ENCODE results near the gene ADAMTSL2. TPM values are rescaled to one million over a fixed set of nuclear protein-coding genes. Genes with fewer than 3 reads are reported as not detected.
A peak's percentile ranks its signal among the peaks of the same experiment; 100 is the strongest.

Gene ADAMTSL2
- total and polyA plus RNA-seq, 5 experiments from 2014 or later: 0.03 to 0.66 (median 0.29) TPM; not detected in 1

DNA sequence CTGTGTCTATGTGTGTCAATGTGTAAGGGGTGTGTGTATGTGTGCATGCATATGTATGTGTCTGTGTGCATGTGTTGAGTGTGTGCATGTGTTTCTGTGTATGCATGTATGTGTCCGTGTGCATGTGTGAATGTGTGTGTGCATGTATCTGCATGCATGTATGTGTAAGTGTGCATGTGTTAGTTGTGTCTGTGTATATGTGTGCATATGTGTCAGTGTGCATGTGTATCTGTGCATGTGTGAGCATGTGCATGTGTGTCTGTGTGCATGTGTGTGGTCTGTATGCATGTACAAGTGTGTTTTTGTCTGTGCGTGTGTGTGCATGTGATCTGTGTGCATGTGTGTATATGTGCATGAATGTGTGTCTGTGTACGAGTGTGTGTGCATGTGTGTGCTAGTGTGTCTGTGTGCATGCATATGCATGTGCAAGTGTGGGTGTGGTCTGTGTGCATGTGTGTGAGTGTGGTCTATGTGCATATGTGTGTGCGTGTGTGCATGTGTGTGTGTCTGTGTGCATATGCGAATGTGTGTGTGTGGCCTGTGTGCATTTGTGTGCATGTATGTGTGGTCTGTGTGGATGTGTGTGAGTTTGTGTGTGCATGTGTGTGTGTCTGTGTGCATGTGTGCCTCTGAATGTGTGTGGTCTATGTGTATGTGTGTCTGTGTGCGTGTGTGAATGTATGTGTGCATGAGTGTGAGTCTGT lies 65.1 kb downstream of the ADAMTSL2 start:
- Mint-ChIP-seq H3K4me3 (no peak overlapping the region), H3K36me3 (peaks cover 0 to 10% (median 6%) of the 10 kb centered on the region in 3 donors), H3K27ac (no peak overlapping the region), H3K4me1 (peaks cover 0 to 8% (median 5%) of the 10 kb centered on the region in 4 donors), H3K9me3 (peaks cover 0 to 23% (median 11%) of the 10 kb centered on the region in 9 donors), H3K27me3 (peaks cover 0 to 5% (median 4%) of the 10 kb centered on the region in 5 donors)
- ATAC-seq: no peak
- POLR2A ChIA-PET: no interaction called here
- peak in 1 of 10 donors; percentile 9 for DNase-seq

DNA sequence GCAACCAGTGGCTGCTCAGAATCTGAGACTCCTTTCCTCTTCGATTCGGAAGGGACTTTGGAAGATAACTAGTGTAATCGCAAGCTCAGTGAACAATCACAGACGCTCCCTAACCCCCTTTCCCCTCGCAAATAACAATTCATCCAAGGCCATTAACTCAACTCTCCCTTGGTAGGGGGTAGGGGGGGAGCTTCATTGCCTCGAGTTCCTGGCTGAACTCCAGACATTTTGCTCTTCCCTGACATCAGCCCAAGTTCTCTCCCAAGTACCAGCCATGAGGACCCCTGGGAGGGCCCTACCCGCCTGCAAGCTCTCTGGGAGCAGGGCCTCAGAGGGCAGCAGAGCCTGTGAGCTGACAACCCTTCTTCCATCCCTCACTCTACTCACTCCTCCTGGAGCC lies 66.2 kb downstream of the ADAMTSL2 start:
- POLR2A ChIA-PET: no interaction called here
- no peak for DNase-seq
- H3K4me1 Mint-ChIP-seq: peaks cover 0 to 14% (median 10%) of the 10 kb centered on the region in 4 donors
- H3K9me3 Mint-ChIP-seq: peaks cover 0 to 22% (median 11%) of the 10 kb centered on the region in 9 donors
- H3K36me3 Mint-ChIP-seq: peaks cover 0 to 10% (median 6%) of the 10 kb centered on the region in 3 donors
- H3K27me3 Mint-ChIP-seq: peaks cover 0 to 5% (median 2%) of the 10 kb centered on the region in 5 donors
- no peak overlapping the region for H3K4me3 Mint-ChIP-seq
- H3K27ac Mint-ChIP-seq: no peak overlapping the region
- ATAC-seq: no peak

GRCh38 chr9:133601746-133602145 lies 67.2 kb downstream of the ADAMTSL2 start:
- Mint-ChIP-seq H3K4me3 (no peak overlapping the region), H3K4me1 (peaks cover 0 to 14% (median 10%) of the 10 kb centered on the region in 4 donors), H3K9me3 (peaks cover 0 to 16% (median 9%) of the 10 kb centered on the region in 9 donors), H3K36me3 (peaks cover 0 to 10% (median 6%) of the 10 kb centered on the region in 3 donors), H3K27me3 (peaks cover 0 to 10% (median 2%) of the 10 kb centered on the region in 5 donors), H3K27ac (no peak overlapping the region)
- POLR2A ChIA-PET: no interaction called here
- peak in 1 of 10 donors; percentile 47 for DNase-seq
- ATAC-seq: no peak

- POLR2A ChIA-PET: no interaction called here
- DNase-seq (peak in 1 of 10 donors; percentile 30), ATAC-seq (no peak)
- Mint-ChIP-seq H3K4me3 (no peak overlapping the region), H3K9me3 (peaks cover 0 to 11% (median 4%) of the 10 kb centered on the region in 9 donors), H3K27me3 (peaks cover 0 to 16% (median 2%) of the 10 kb centered on the region in 5 donors), H3K27ac (no peak overlapping the region), H3K36me3 (peaks cover 0 to 5% (median 2%) of the 10 kb centered on the region in 3 donors), H3K4me1 (peaks cover 0 to 14% (median 10%) of the 10 kb centered on the region in 4 donors)
Observed at GRCh38 chr9:133602277-133602676, 67.8 kb downstream of the ADAMTSL2 start.

DNA sequence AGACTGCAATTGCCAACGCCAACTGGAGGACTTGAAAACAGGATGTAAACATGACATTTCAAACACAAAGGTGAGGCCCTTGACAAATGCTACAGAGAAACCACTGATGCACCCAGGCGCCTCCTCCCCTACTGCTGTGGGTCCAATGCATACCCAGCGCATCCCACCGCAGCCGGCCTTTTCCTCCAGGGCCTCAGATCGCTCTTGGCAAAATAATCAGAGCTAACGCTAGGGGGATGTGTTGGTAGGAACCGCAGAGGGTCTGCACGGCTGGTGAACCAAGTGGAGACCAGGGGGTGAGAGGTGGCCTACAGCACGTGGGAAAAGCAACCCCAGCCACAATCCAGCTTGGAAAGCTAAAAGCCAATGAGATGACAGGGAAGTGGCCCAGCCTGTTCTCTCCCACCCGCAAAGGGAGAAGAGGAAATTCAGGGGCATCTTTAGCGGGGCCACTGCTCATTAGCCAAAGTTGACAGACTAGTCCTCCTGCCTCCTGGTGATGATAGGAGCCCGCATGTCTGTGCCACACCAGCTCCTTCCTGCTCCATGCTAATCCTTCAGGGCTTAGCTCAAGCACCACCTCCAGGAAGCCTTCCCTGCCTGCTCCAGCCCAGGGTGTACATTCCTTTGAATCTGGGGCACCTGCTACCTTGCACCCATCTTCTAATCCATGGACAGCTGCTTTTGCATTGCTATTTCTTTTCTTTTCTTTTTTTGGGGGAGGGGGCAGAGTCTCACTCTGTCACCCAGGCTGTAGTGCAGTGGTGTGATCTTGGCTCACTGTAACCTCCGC lies 68.8 kb downstream of the ADAMTSL2 start:
- Mint-ChIP-seq H3K27ac (no peak overlapping the region), H3K4me1 (peaks cover 0 to 14% (median 10%) of the 10 kb centered on the region in 4 donors)
- POLR2A ChIA-PET: no interaction called here

DNA sequence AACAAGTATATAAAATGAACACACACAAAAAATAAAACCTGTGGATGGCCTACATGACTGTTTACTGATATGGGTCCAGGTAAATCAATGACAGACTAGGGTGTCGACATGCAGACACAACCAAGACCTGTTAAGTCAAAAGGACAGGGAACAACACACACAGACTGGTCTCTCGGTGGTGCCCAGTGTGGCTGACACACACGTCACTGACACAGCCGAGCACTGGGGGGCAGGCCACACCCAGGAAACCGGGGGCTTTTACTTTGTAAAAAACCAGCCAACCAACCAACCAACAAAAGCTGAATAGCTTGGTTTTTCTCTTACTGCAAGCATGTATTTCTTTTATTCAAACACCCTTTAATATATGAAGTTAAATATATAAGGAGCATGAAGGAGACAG lies 69.7 kb downstream of the ADAMTSL2 start:
- H3K4me1 Mint-ChIP-seq: peaks cover 1 to 14% (median 10%) of the 10 kb centered on the region in 4 donors

More for the DNA sequence above, 68.8 kb downstream of the ADAMTSL2 start:
- ATAC-seq (no peak), DNase-seq (peak in 1 of 10 donors; percentile 44)
- H3K27me3 Mint-ChIP-seq: peaks cover 0 to 26% (median 6%) of the 10 kb centered on the region in 5 donors
- H3K4me3 Mint-ChIP-seq: no peak overlapping the region
- peaks cover 0 to 5% (median 0%) of the 10 kb centered on the region in 9 donors for H3K9me3 Mint-ChIP-seq
- H3K36me3 Mint-ChIP-seq: no peaks in the 10 kb centered on the region

GRCh38 chr9:133604856-133605255 lies 70.4 kb downstream of the ADAMTSL2 start:
- POLR2A ChIA-PET: no interaction called here
- H3K36me3 Mint-ChIP-seq: no peaks in the 10 kb centered on the region
- H3K27ac Mint-ChIP-seq: peak overlapping the region in 2 of 10 donors; percentile 47 to 55

More for the DNA sequence above, 69.7 kb downstream of the ADAMTSL2 start:
- DNase-seq (peak; percentile 17 to 74 (median 40)), ATAC-seq (peak; percentile 86 to 89)
- POLR2A ChIA-PET: no interaction called here
- peaks cover 0 to 2% (median 0%) of the 10 kb centered on the region in 9 donors for H3K9me3 Mint-ChIP-seq
- no peaks in the 10 kb centered on the region for H3K36me3 Mint-ChIP-seq
- peak overlapping the region in 2 of 10 donors; percentile 11 to 55 for H3K27ac Mint-ChIP-seq
- peaks cover 0 to 29% (median 7%) of the 10 kb centered on the region in 5 donors for H3K27me3 Mint-ChIP-seq
- no peak overlapping the region for H3K4me3 Mint-ChIP-seq

GRCh38 chr9:133605446-133605845 lies 70.9 kb downstream of the ADAMTSL2 start:
- DNase-seq: peak in 1 of 10 donors; percentile 47
- Mint-ChIP-seq H3K4me3 (no peak overlapping the region), H3K27me3 (peaks cover 11 to 40% (median 13%) of the 10 kb centered on the region in 5 donors), H3K9me3 (peaks cover 0 to 2% (median 0%) of the 10 kb centered on the region in 9 donors), H3K27ac (no peak overlapping the region), H3K36me3 (no peaks in the 10 kb centered on the region), H3K4me1 (peaks cover 1 to 16% (median 12%) of the 10 kb centered on the region in 4 donors)
- POLR2A ChIA-PET: no interaction called here
- ATAC-seq: no peak

More at GRCh38 chr9:133604856-133605255, 70.4 kb downstream of the ADAMTSL2 start:
- H3K9me3 Mint-ChIP-seq: peaks cover 0 to 2% (median 0%) of the 10 kb centered on the region in 9 donors
- peaks cover 1 to 15% (median 12%) of the 10 kb centered on the region in 4 donors for H3K4me1 Mint-ChIP-seq
- DNase-seq (peak in 1 of 10 donors; percentile 54), ATAC-seq (peak; percentile 27 to 43)
- peaks cover 5 to 34% (median 12%) of the 10 kb centered on the region in 5 donors for H3K27me3 Mint-ChIP-seq
- no peak overlapping the region for H3K4me3 Mint-ChIP-seq

DNA sequence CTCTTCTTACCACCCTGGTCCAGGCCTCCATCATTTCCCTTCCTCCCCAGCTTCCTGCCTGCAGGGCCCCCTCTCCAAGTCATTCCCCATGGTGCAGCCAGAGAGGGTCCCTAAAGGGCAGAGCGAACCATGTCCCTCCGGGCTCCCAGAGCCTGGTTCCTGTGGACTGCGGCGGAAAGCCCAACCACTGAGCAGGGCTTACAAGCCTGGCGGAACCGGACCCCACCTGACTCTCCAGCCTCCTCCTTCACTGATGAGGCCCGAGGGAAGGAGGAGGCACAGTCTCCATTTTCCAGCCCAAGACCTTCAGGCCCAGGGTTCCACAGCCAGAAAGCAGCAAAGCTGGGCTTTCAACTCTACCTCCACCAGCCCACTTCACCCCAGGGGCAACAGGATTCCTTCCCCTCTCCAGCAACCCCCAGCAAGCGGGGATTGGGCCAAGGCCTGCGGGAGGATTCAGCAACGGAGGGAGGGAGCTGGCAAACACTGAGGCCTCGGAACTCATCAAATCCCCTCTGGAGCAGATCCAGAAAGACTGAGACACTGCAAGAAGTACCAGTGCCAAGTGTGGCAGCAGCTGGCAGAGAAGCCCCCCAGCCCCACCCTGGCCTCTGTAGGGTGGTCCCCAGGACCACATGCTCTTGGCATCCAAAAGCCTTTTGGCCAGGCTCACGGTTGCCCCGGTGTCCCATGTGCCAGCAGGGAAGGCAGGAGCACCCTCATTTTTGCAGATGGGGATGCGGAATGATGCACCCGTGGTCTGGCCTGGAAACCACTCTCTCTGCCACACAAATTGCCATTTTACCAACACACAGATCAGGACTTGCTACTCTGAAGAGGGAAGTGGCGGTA lies 71.6 kb downstream of the ADAMTSL2 start:
- H3K27ac Mint-ChIP-seq: no peak overlapping the region
- POLR2A ChIA-PET: no interaction called here
- no peak overlapping the region for H3K4me3 Mint-ChIP-seq
- DNase-seq (peak in 1 of 10 donors; percentile 53), ATAC-seq (no peak)
- H3K36me3 Mint-ChIP-seq: no peaks in the 10 kb centered on the region
- peaks cover 1 to 16% (median 12%) of the 10 kb centered on the region in 4 donors for H3K4me1 Mint-ChIP-seq
- peaks cover 0 to 2% (median 0%) of the 10 kb centered on the region in 9 donors for H3K9me3 Mint-ChIP-seq
- H3K27me3 Mint-ChIP-seq: peaks cover 12 to 46% (median 18%) of the 10 kb centered on the region in 5 donors

DNA sequence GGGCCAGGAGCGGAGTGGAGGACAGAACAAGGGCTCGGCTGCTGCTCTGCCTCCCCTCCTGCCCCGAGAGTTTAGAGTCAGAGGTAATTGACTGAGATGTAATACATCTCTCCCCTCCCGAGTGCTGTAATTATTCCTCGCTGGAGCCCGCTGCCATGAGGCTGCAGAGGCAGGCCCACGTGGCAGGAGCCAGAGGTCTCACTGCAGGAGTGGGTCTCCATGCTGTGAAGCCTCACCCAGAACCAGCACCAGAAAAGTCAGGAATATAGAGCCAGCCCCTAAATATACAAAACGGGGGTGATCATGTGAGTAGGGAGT lies 72.2 kb downstream of the ADAMTSL2 start:
- POLR2A ChIA-PET: no interaction called here
- DNase-seq (no peak), ATAC-seq (no peak)
- H3K27ac Mint-ChIP-seq: no peak overlapping the region
- H3K4me3 Mint-ChIP-seq: no peak overlapping the region
- no peaks in the 10 kb centered on the region for H3K36me3 Mint-ChIP-seq
- H3K27me3 Mint-ChIP-seq: peaks cover 12 to 51% (median 24%) of the 10 kb centered on the region in 5 donors
- peaks cover 0 to 2% (median 0%) of the 10 kb centered on the region in 9 donors for H3K9me3 Mint-ChIP-seq
- peaks cover 1 to 16% (median 12%) of the 10 kb centered on the region in 4 donors for H3K4me1 Mint-ChIP-seq

DNA sequence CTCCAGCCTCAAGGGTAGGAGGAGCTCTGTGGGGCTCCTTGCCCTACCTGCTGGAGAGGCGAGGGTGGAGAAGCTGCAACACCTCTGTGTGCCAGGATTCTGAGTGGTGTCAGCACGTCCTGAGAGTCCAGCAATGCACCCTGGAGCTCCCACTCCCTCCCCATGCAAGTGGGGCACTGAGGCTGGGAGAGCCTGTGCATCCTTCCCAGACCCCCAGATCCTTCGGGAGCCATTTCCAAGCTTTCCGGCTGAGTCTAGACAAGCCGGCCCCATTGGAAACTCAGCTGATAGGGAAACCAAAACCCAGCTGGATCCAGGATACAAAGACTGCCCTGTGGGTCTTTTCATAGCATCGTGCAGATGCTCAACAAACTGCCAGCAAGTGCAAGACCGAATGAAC lies 72.9 kb downstream of the ADAMTSL2 start:
- H3K27ac Mint-ChIP-seq: no peak overlapping the region
- POLR2A ChIA-PET: no interaction called here

DNA sequence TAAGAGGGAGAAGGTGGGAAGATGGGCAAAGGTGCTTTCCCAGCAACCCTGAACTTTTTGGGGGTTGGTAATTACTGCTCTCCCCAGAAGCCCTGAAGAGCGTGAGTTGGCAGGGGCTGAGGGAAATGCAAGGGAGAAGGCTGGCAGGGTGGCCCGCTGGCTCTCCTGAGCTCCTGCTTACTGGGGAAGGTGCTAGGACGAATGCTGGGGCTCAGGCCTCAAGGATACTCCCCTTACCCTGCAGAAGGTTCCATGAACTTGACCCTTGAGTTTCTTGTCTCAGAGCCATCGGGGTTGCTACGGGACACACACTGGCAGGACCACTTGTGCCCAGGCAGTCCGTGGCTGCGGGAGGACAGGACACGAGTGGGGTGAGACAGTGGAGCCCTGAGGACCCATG lies 73.5 kb downstream of the ADAMTSL2 start:
- POLR2A ChIA-PET: no interaction called here
- Mint-ChIP-seq H3K4me1 (peaks cover 1 to 16% (median 12%) of the 10 kb centered on the region in 4 donors), H3K27me3 (peaks cover 12 to 55% (median 31%) of the 10 kb centered on the region in 5 donors), H3K9me3 (peaks cover 0 to 2% (median 0%) of the 10 kb centered on the region in 9 donors), H3K4me3 (no peak overlapping the region), H3K36me3 (no peaks in the 10 kb centered on the region), H3K27ac (no peak overlapping the region)
- DNase-seq (peak in 1 of 10 donors; percentile 31), ATAC-seq (no peak)

More for the DNA sequence above, 72.9 kb downstream of the ADAMTSL2 start:
- ATAC-seq: no peak
- Mint-ChIP-seq H3K4me3 (no peak overlapping the region), H3K9me3 (peaks cover 0 to 2% (median 0%) of the 10 kb centered on the region in 9 donors), H3K36me3 (no peaks in the 10 kb centered on the region), H3K4me1 (peaks cover 1 to 16% (median 12%) of the 10 kb centered on the region in 4 donors), H3K27me3 (peaks cover 12 to 54% (median 29%) of the 10 kb centered on the region in 5 donors)
- peak in 1 of 10 donors; percentile 45 for DNase-seq
